RWPE2 (cell line): ENCODE data around the gene MEMO1.
"Not testable (repeated sequence)": the region's sequence is repeated elsewhere in the genome, so short reads cannot be mapped to it uniquely, and the experiment has no call there.

Source experiments
- ATAC-seq: fragments of 200-7000 bp; cut with Tn5 transposase; 3 replicates; pipeline ENCODE4 v1.9.1; 2021; ENCODE audit warnings: low read depth
- DNase-seq: peaks from one replicate; pipeline ENCODE4 v3.0.0-alpha.2; 2020; ENCODE audit warnings: low spot score
- H3K27ac ChIP-seq: fragments of 450-650 bp; 2 replicates; pipeline ENCODE4 v1.5.1; 2017; ENCODE audit warnings: mild to moderate bottlenecking; ENCODE audit not compliant: poor library complexity, severe bottlenecking
- H3K27me3 ChIP-seq: fragments of 250-450 bp; sonication (Bioruptor Pico); 2 replicates; pipeline ENCODE4 v1.5.1; 2021; ENCODE audit warnings: mild to moderate bottlenecking, moderate library complexity; ENCODE audit not compliant: insufficient read depth, poor library complexity, severe bottlenecking
- H3K36me3 ChIP-seq: fragments of 250-450 bp; sonication (Bioruptor Pico); 2 replicates; pipeline ENCODE4 v1.5.1; 2020; ENCODE audit warnings: low read depth, mild to moderate bottlenecking, moderate library complexity
- H3K4me1 ChIP-seq: fragments of 250-450 bp; sonication (Bioruptor Pico); 2 replicates; pipeline ENCODE4 v1.5.1; 2021; ENCODE audit warnings: mild to moderate bottlenecking, moderate library complexity; ENCODE audit not compliant: insufficient read depth, poor library complexity, severe bottlenecking
- H3K4me3 ChIP-seq: fragments of 250-450 bp; sonication (Bioruptor Pico); 2 replicates; pipeline ENCODE4 v1.5.1; 2021; ENCODE audit warnings: mild to moderate bottlenecking, moderate library complexity; ENCODE audit not compliant: severe bottlenecking
- H3K9me3 ChIP-seq: fragments of 250-450 bp; sonication (Bioruptor Pico); 2 replicates; pipeline ENCODE4 v1.5.1; 2021; ENCODE audit warnings: mild to moderate bottlenecking, moderate library complexity; ENCODE audit not compliant: severe bottlenecking
- CTCF ChIP-seq: fragments of 450-650 bp; IDR thresholded peaks from one replicate; pipeline ENCODE4 v1.5.1; 2017; ENCODE audit warnings: mild to moderate bottlenecking, moderate library complexity; ENCODE audit not compliant: poor library complexity, severe bottlenecking

Gene MEMO1

GRCh38 chr2:32011485-32011960 lies 715 bp upstream of the MEMO1 start:
- Histone ChIP-seq H3K36me3 (0 out of 2 replicates have a peak, but pooled peaks cover 4% of the 10 kb centered on the region), H3K9me3 (no peaks in the 10 kb centered on the region), H3K27me3 (no peaks in the 10 kb centered on the region), H3K4me1 (peaks cover 11% of the 10 kb centered on the region), H3K27ac (peak overlapping the region; percentile 82), H3K4me3 (peak overlapping the region; percentile 95)
- ATAC-seq = no peak
- DNase-seq = no peak
- no peak for TF ChIP-seq CTCF

- Histone ChIP-seq H3K4me3 (peak overlapping the region; percentile 95), H3K4me1 (peaks cover 16% of the 10 kb centered on the region), H3K27ac (peak overlapping the region; percentile 82)
- H3K36me3 ChIP-seq, H3K27me3 ChIP-seq, H3K9me3 ChIP-seq, DNase-seq: not testable (repeated sequence)
- peak; percentile 71 for ATAC-seq
Measured at GRCh38 chr2:32010280-32010669, 533 bp downstream of the MEMO1 start.

- Histone ChIP-seq H3K9me3 (no peaks in the 10 kb centered on the region), H3K27ac (peak overlapping the region; percentile 82), H3K27me3 (no peaks in the 10 kb centered on the region), H3K4me3 (peak overlapping the region; percentile 95), H3K4me1 (peaks cover 16% of the 10 kb centered on the region), H3K36me3 (peaks cover 4% of the 10 kb centered on the region; the same call in 1 of the 2 replicates)
- no peak for DNase-seq
- no peak for TF ChIP-seq CTCF
- ATAC-seq = peak; percentile 5
Measured at GRCh38 chr2:32009516-32010256, 1.1 kb downstream of the MEMO1 start.

- Histone ChIP-seq H3K27ac (peak overlapping the region; percentile 82), H3K27me3 (no peaks in the 10 kb centered on the region), H3K4me3 (peak overlapping the region; percentile 95), H3K36me3 (peaks cover 4% of the 10 kb centered on the region; the same call in 1 of the 2 replicates), H3K9me3 (no peaks in the 10 kb centered on the region), H3K4me1 (peaks cover 22% of the 10 kb centered on the region)
- ATAC-seq (no peak; the same call in 2 of the 3 replicates), DNase-seq (no peak)
- no peak for TF ChIP-seq CTCF
Measured at GRCh38 chr2:32008805-32009515, 1.8 kb downstream of the MEMO1 start.

GRCh38 chr2:32007121-32007391 lies 3.8 kb downstream of the MEMO1 start:
- no peaks in the 10 kb centered on the region for H3K27me3 ChIP-seq
- no peak overlapping the region for H3K27ac ChIP-seq
- peaks cover 40% of the 10 kb centered on the region for H3K4me1 ChIP-seq
- no peak overlapping the region for H3K4me3 ChIP-seq
- DNase-seq (no peak), ATAC-seq (no peak)
- no peak for TF ChIP-seq CTCF
- peaks cover 9% of the 10 kb centered on the region; the same call in 1 of the 2 replicates for H3K36me3 ChIP-seq
- no peaks in the 10 kb centered on the region for H3K9me3 ChIP-seq
